Stimulated activated CD4-positive, alpha-beta T cell treated with anti-CD3 and anti-CD28 coated beads, Interleukin-12 subunit alpha, Interleukin-12 subunit beta, amount 100 ng/mL, for 4 hours (primary cell): ENCODE data around the gene ASCL2.

Source experiments
- DNase-seq: peaks from one replicate; pipeline ENCODE4 v3.0.0-alpha.2; 2020

The ASCL2 gene

GRCh38 chr11:2270322-2271076 is at the start of gene ASCL2:
Gene ASCL2, minus strand, starts transcription at chr11:2270588. Its CDS starts 256 bp downstream, at chr11:2270332.
- no peak for DNase-seq

- no peak for DNase-seq
These were observed 49.5 kb upstream of the ASCL2 start for GRCh38 chr11:2319791-2320472.

- DNase-seq: no peak
These were observed 48.3 kb upstream of the ASCL2 start for GRCh38 chr11:2318707-2319106.

- DNase-seq: no peak
These were observed 47.7 kb upstream of the ASCL2 start for GRCh38 chr11:2318123-2318522.

GRCh38 chr11:2317354-2318050 is 47.1 kb upstream of the ASCL2 start:
- no peak for DNase-seq

- no peak for DNase-seq
These were observed 46.5 kb upstream of the ASCL2 start for GRCh38 chr11:2316963-2317244.

GRCh38 chr11:2316169-2316962 is 46.0 kb upstream of the ASCL2 start:
- DNase-seq: no peak

GRCh38 chr11:2315395-2316168 is 45.2 kb upstream of the ASCL2 start:
- DNase-seq: no peak

- DNase-seq: no peak
These were observed 44.4 kb upstream of the ASCL2 start for GRCh38 chr11:2314525-2315394.

- no peak for DNase-seq
These were observed 43.7 kb upstream of the ASCL2 start for GRCh38 chr11:2314136-2314524.

- DNase-seq: no peak
These were observed 42.9 kb upstream of the ASCL2 start for GRCh38 chr11:2313051-2313951.

- no peak for DNase-seq
These were observed 42.0 kb upstream of the ASCL2 start for GRCh38 chr11:2312232-2313042.

GRCh38 chr11:2311353-2312133 is 41.2 kb upstream of the ASCL2 start:
- DNase-seq: no peak

- DNase-seq: no peak
These were observed 40.5 kb upstream of the ASCL2 start for GRCh38 chr11:2310786-2311352.

- DNase-seq: no peak
These were observed 39.8 kb upstream of the ASCL2 start for GRCh38 chr11:2310073-2310785.

- DNase-seq: no peak
These were observed 39.1 kb upstream of the ASCL2 start for GRCh38 chr11:2309251-2310072.

- DNase-seq: no peak
These were observed 38.3 kb upstream of the ASCL2 start for GRCh38 chr11:2308713-2309112.
